ENCODE results near the gene WIPI1.
"Not testable (repeated sequence)": the region's sequence is repeated elsewhere in the genome, so short reads cannot be mapped to it uniquely, and the experiment has no call there.

The WIPI1 gene, protein sequence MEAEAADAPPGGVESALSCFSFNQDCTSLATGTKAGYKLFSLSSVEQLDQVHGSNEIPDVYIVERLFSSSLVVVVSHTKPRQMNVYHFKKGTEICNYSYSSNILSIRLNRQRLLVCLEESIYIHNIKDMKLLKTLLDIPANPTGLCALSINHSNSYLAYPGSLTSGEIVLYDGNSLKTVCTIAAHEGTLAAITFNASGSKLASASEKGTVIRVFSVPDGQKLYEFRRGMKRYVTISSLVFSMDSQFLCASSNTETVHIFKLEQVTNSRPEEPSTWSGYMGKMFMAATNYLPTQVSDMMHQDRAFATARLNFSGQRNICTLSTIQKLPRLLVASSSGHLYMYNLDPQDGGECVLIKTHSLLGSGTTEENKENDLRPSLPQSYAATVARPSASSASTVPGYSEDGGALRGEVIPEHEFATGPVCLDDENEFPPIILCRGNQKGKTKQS

GRCh38 chr17:68457168-68457538 lies at the start of gene WIPI1:
Gene WIPI1 (minus strand): TSS chr17:68457496. CDS start chr17:68457421, 75 bp downstream.
- DNase-seq: no peak

DNA sequence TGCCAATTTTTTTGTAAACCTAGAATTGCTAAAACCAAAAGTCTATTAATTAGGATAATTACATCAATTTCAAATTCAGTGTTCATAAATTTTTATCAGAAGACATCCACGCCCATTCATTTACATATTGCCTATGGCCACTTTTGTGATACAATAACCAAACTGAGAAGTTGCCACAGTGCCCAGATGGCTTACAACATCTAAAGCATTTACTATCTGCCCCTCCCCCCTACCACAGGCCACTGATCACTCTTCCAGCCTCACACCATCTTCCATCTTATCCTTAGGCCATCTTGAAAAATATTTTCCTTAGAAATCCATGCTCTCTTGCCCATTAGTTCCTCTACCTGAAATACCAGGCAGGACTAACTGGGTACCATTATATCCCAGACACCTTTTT lies 48.7 kb upstream of the WIPI1 start:
- no peak for DNase-seq

GRCh38 chr17:68501074-68501473 lies 43.8 kb upstream of the WIPI1 start:
- no peak for DNase-seq

- DNase-seq: no peak
Measured at GRCh38 chr17:68499587-68499986, 42.3 kb upstream of the WIPI1 start.

DNA sequence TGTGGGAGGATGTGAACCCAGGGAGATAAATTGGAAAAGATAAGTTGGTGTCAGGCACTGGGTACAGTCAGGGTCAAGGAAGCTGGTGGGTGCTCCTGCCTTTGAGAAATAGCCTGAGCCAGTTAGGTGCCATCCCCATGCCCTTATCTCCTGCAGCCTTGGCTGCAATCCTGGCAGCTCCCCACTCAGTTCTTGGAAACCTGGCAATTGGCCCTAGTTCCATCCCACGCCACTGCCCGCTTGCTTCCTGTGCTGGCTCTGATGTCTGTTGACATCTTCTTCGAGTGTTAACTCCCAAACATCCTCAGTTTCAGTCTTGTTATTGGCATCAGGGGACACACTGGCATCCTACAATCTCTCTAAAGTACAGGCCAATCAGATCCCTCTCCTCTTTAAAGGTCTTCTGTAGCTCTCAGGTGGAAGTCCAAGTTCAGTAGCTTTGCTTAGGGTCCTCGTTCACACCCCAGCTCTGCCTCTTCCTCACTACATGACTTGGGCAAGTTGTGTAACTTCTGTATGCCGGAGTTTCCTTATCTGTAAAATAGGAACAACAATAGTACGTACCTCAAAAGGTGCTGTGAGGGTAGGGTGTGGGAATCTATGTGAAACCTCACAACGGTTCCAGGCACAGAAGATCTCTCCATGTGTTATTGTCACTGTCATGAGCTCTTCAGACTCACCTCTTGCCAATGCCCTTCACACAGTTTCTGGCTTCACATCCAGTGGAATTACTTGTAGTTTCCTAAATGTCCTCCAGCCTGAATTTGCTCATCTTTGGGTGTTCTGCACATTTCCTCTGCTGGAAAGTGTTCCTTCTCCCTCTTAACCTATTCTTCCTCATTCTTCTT lies 41.4 kb upstream of the WIPI1 start:
- peak; percentile 49 for DNase-seq

GRCh38 chr17:68497885-68498319 lies 40.6 kb upstream of the WIPI1 start:
- DNase-seq: peak; percentile 74

- no peak for DNase-seq
Measured at GRCh38 chr17:68495081-68495480, 37.8 kb upstream of the WIPI1 start.

GRCh38 chr17:68492394-68493054 lies 35.2 kb upstream of the WIPI1 start:
- DNase-seq: not testable (repeated sequence)

GRCh38 chr17:68491381-68492231 lies 34.3 kb upstream of the WIPI1 start:
- DNase-seq: peak; percentile 82

DNA sequence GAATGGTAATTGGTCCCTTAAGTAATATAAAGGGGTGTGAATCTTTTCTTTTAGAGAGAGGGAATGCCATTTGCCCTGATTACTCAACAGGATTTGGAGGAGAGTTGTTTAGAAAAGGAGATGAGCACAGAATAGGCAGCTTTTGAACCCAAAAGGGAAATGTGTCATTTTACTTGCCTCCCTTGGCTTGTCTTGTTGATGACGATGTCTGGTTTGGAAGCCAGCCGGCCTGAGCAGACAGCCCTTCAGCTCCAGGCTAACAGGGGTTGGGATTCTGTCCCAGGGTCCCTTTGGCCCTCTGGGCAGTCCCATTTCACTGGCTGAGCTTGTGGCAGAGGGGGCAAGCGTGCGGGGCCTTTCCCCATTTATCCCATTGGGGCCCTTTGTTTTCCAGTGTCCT lies 32.6 kb upstream of the WIPI1 start:
- DNase-seq: no peak

DNA sequence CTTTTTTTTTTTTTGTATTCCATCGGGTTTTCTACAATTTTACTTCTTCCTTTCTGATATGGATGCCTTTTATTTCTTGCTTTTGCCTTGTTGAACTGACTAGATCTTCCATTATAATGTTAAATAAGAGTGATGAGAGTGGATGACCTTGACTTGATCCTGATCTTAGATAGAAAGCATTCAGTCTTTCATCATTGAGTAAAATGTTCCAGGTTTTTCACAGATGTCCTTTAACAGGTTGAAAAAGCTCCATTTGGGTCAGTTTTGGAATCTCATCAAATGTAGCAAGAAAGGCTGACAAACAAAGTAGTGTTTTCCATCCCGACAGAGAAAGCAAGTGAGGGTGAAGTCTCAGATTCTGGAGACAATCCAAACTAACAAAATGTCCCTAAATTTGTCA lies 27.2 kb upstream of the WIPI1 start:
- no peak for DNase-seq

DNA sequence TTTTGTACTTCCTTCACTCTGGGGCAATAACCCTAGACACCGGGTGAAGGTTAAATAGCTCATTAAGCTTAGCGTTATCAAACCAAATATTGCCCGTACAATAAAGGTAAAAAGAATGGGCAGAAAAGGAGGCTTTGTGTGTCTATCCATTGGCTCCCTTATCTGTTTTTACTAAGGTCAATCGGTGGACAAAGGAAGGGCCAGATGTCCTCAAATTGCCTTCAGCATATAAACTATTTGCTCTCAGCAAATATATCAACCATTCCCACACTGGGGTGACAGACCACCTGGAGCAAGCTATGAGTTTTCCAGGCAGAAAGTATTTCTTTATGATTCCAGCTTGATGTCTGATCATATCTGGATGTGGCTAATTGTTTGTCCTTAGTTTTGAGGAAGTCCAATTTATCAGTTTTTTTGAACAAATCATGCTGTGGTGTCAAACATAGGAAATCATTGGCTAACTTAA lies 25.3 kb upstream of the WIPI1 start:
- DNase-seq: no peak

GRCh38 chr17:68480885-68481284 lies 23.6 kb upstream of the WIPI1 start:
- DNase-seq: no peak

GRCh38 chr17:68470961-68471360 lies 13.7 kb upstream of the WIPI1 start:
- DNase-seq: no peak

- no peak for DNase-seq
Measured at GRCh38 chr17:68468788-68469187, 11.5 kb upstream of the WIPI1 start.

DNA sequence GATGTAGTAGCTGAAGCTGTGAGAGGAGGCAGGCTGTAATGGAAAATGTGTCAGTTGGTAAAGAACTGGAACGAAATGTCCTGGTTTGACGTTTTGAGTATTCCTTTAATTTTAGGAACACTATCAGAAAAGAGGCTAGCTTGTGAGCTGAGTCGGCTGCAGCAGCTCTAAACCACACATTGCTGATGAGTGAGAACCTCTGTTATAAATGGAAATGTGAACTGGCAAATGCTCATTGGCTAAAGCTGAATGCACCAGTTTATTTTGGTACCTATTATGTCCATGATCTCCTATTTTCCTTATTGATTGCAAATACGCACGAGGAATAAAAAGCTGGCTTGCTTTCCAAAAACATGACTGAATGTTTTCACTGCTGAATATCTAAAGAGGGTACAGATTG lies 11.0 kb upstream of the WIPI1 start:
- DNase-seq: no peak

GRCh38 chr17:68463211-68464019 lies 6.1 kb upstream of the WIPI1 start:
- no peak for DNase-seq

DNA sequence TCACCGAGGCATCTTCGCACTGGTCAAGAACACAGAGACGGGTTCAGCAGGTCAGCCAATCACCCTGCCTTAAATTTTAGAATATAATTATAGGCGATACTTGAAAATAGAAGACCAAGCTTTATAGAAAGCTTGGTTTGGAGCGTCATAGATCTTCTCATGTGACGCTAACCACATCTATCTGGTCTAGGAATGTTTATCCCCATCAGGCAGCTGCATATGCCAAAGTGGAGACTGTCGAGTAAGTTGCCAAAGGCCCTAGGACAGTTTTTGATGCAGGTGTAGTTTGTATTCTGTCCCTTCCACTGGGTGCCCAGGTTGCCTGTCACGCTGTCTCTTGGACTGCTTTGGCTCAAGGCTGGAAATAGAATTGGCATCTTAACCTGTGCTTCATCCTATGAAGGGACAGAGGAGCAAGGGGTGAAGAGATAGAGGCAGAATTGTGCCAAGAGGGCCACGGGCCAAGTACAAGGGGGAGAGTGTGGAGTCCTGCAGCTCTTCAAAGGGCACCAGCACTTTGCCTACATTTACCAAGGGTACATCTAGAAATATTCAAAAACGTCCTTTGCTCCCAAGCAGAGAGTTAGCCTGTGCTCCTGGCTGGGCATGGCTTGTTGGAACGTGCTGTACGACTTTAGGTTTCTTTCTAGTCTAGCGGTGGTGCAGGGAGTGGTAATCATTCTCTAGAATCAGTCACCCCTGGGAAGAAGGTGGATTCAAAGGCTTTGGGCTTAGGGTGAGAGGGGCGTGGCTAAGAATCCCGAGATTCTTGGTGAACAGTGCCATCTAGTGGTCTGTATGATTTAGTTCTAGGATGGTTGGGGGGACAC lies 5.3 kb upstream of the WIPI1 start:
- peak; percentile 19 for DNase-seq

- DNase-seq: no peak
Measured at GRCh38 chr17:68461589-68461988, 4.3 kb upstream of the WIPI1 start.

GRCh38 chr17:68461122-68461539 lies 3.8 kb upstream of the WIPI1 start:
- no peak for DNase-seq

All from GF-D8 (cell line).